Measurements from ENCODE around the gene TEX13C.
A peak's percentile ranks its signal among the peaks of the same experiment; 100 is the strongest.
"Not testable (repeated sequence)": the region's sequence is repeated elsewhere in the genome, so short reads cannot be mapped to it uniquely, and the experiment has no call there.

TEX13C gene

DNA sequence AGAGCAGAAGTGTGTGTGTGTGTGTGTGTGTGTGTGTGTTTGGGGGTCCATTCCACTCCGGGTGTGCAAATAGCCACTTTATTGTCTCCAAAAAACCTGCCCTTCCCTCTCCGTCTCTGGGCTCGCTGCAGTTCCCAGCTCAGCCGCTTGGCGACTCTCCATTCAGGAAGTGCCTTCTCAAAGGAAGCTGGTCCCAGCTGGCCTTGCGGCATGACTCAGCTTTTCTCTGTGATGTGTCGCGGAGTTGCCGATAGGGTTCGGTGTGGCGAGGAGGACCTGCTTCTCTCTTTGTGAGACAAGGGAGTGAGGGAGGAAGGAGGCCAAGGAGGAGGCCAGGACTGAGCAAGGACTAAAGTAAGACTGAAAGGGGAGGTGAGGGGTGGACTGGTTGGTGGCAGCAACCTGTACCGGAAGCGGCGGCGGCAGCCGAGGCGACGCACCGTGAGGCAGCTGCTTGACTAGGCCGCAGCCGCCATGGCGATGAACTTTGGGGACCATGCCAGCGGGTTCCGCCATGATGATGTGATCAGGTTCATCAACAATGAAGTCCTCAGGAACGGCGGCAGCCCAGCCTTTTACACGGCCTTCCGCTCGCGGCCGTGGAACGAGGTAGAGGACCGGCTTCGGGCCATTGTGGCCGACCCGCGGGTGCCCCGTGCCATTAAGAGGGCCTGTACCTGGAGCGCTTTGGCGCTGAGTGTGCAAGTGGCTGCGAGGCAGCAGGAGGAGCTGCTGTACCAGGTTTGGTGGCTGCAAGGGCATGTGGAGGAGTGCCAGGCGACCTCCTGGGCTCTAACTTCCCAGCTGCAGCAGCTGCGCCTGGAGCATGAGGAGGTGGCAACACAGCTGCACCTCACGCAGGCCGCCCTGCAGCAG, at the start of gene TEX13C:
Gene TEX13C, plus strand, starts transcription at position 226 of the 876 bp plus-strand sequence. Its CDS starts 249 bp downstream, at position 475.
- no peak for ATAC-seq
- Mint-ChIP-seq H3K9me3 (no peaks in the 10 kb centered on the region), H3K4me1 (no peaks in the 10 kb centered on the region), H3K4me3 (no peak within 1 kb of the TSS), H3K36me3 (no peaks in the 10 kb centered on the region), H3K27ac (no peak within 1 kb of the TSS)
- DNase-seq (ENCODE audit: low spot score in 2 of 2): no peak

DNA sequence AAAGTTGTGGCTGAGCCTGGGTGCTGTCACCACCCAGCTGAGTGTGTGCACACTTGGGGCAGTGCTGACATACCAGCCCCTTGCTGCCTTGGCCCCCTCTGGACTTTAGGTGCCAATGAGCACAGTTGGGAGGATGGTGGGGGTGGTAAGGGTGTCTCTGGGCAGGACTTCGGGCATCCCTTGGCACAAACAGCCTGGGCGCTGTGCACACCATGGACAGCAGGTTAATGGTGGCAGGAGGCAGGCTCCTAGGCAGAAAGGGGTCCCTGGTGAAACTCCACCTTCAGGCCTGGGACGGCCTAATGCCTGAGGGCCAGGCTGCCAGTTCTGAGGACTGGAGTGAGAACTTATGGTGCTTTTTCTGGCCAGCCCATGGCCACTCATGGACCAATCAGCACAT, 32.4 kb upstream of the TEX13C start:
- no peaks in the 10 kb centered on the region for H3K9me3 Mint-ChIP-seq
- H3K36me3 Mint-ChIP-seq: no peaks in the 10 kb centered on the region
- ATAC-seq (no peak), DNase-seq (ENCODE audit: low spot score in 2 of 2) (no peak)
- no peak overlapping the region for H3K4me3 Mint-ChIP-seq
- no peaks in the 10 kb centered on the region for H3K4me1 Mint-ChIP-seq
- no peak overlapping the region for H3K27ac Mint-ChIP-seq

DNA sequence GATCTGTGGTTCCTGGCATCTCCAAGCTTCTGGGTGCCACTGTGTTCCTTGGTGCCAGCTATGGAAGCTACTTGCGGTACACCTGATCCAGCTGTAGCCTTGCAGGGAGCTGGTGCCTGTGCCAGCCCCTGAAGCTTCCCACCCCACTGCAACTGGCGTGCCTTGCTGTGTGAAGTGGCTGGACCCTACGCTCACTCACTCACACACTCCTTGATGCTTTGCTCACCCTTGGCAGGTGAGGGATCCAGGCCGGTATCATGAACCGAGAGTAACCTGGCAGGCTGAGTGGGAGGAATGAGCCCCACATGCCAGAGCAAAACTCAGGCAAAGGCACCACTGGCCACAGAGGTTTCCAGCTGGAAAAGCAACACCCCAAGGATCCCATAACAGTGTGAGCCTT, 31.3 kb upstream of the TEX13C start:
- Mint-ChIP-seq H3K4me1 (peaks cover under 1% of the 10 kb centered on the region), H3K36me3 (no peaks in the 10 kb centered on the region), H3K4me3 (no peak overlapping the region), H3K9me3 (no peaks in the 10 kb centered on the region), H3K27ac (no peak overlapping the region)
- ATAC-seq: no peak
- DNase-seq (ENCODE audit: low spot score in 2 of 2): no peak

GRCh38 chrX:125289209-125289608, 30.5 kb upstream of the TEX13C start:
- no peak overlapping the region for H3K27ac Mint-ChIP-seq
- no peak for ATAC-seq
- DNase-seq (ENCODE audit: low spot score in 2 of 2): no peak
- H3K4me1 Mint-ChIP-seq: peaks cover 10% of the 10 kb centered on the region
- H3K36me3 Mint-ChIP-seq: no peaks in the 10 kb centered on the region
- H3K9me3 Mint-ChIP-seq: no peaks in the 10 kb centered on the region
- no peak overlapping the region for H3K4me3 Mint-ChIP-seq

- no peak overlapping the region for H3K4me3 Mint-ChIP-seq
- H3K4me1 Mint-ChIP-seq: peaks cover 15% of the 10 kb centered on the region
- peaks cover 4% of the 10 kb centered on the region for H3K36me3 Mint-ChIP-seq
- no peak for ATAC-seq
- no peak for DNase-seq (ENCODE audit: low spot score in 2 of 2)
- H3K9me3 Mint-ChIP-seq: no peaks in the 10 kb centered on the region
- H3K27ac Mint-ChIP-seq: no peak overlapping the region
These were observed 29.8 kb upstream of the TEX13C start for GRCh38 chrX:125289920-125290319.

- ATAC-seq (no peak), DNase-seq (ENCODE audit: low spot score in 2 of 2) (no peak)
- Mint-ChIP-seq H3K4me1 (peaks cover 19% of the 10 kb centered on the region), H3K4me3 (no peak overlapping the region), H3K9me3 (no peaks in the 10 kb centered on the region), H3K27ac (no peak overlapping the region), H3K36me3 (peaks cover 8% of the 10 kb centered on the region)
These were observed 28.5 kb upstream of the TEX13C start for GRCh38 chrX:125291124-125291523.

- DNase-seq (ENCODE audit: low spot score in 2 of 2) (no peak), ATAC-seq (peak; percentile 90)
- peaks cover 19% of the 10 kb centered on the region for H3K4me1 Mint-ChIP-seq
- H3K4me3 Mint-ChIP-seq: peak overlapping the region; percentile 42
- peak overlapping the region; percentile 83 for H3K27ac Mint-ChIP-seq
- H3K36me3 Mint-ChIP-seq: peaks cover 8% of the 10 kb centered on the region
- no peaks in the 10 kb centered on the region for H3K9me3 Mint-ChIP-seq
These were observed 25.6 kb upstream of the TEX13C start for GRCh38 chrX:125293850-125294780.

GRCh38 chrX:125295337-125295736, 24.3 kb upstream of the TEX13C start:
- H3K9me3 Mint-ChIP-seq: no peaks in the 10 kb centered on the region
- H3K27ac Mint-ChIP-seq: peak overlapping the region; percentile 83
- H3K36me3 Mint-ChIP-seq: peaks cover 8% of the 10 kb centered on the region
- DNase-seq (ENCODE audit: low spot score in 2 of 2): no peak
- ATAC-seq: peak; percentile 87
- peak overlapping the region; percentile 42 for H3K4me3 Mint-ChIP-seq
- H3K4me1 Mint-ChIP-seq: peaks cover 19% of the 10 kb centered on the region

DNA sequence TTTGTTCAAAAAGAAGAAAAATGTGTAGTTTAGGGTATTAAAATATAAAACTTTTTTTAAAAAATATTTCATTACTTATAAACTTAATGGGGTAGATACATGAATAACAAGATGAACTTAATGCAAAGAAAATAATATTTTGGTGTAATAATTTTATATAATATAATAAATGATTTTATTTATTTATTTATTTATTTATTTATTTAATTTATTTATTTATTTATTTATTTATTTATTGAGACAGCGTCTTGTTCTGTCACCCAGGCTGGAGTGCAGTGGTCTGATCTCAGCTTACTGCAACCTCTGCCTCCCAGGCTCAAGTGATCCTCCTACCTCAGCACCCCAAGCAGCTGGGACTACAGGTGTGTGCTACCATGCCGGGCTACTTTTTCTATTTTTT, 20.8 kb upstream of the TEX13C start:
- DNase-seq (ENCODE audit: low spot score in 2 of 2) (no peak), ATAC-seq (no peak)
- Mint-ChIP-seq H3K4me3 (no peak overlapping the region), H3K27ac (no peak overlapping the region), H3K36me3 (peaks cover 8% of the 10 kb centered on the region), H3K9me3 (no peaks in the 10 kb centered on the region), H3K4me1 (peaks cover 12% of the 10 kb centered on the region)

DNA sequence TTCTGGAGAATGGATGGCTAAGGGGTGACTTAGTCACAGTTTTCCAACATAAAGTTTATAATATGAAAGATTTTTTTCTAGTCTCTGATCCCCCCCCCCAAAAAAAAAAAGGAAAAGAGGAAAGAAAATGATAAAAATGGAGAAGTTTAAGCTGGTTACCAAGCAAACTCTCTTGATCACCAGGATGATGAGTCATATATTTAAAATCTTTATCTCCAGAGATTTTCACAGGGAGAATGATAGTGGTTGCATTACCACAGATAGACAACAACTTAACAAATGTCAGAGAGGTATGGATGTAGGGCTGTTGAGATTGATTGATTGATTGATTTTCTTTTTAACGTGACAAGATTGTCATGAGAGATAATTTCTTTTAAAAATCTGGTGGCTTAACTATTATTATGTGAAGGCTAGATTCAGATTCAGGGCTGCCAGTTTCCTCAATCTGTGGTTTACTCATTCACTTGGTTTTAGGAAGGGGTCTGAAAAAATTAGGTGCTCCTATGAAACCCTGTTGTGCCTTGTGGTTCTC, 13.3 kb upstream of the TEX13C start:
- H3K4me3 Mint-ChIP-seq: no peak overlapping the region
- no peaks in the 10 kb centered on the region for H3K4me1 Mint-ChIP-seq
- no peaks in the 10 kb centered on the region for H3K9me3 Mint-ChIP-seq
- H3K27ac Mint-ChIP-seq: no peak overlapping the region
- no peak for DNase-seq (ENCODE audit: low spot score in 2 of 2)
- no peaks in the 10 kb centered on the region for H3K36me3 Mint-ChIP-seq
- no peak for ATAC-seq

GRCh38 chrX:125308653-125309052, 11.0 kb upstream of the TEX13C start:
- no peak for DNase-seq (ENCODE audit: low spot score in 2 of 2)
- ATAC-seq: peak; percentile 54
- Mint-ChIP-seq H3K4me1 (no peaks in the 10 kb centered on the region), H3K9me3 (no peaks in the 10 kb centered on the region), H3K36me3 (no peaks in the 10 kb centered on the region), H3K27ac (no peak overlapping the region), H3K4me3 (no peak overlapping the region)

DNA sequence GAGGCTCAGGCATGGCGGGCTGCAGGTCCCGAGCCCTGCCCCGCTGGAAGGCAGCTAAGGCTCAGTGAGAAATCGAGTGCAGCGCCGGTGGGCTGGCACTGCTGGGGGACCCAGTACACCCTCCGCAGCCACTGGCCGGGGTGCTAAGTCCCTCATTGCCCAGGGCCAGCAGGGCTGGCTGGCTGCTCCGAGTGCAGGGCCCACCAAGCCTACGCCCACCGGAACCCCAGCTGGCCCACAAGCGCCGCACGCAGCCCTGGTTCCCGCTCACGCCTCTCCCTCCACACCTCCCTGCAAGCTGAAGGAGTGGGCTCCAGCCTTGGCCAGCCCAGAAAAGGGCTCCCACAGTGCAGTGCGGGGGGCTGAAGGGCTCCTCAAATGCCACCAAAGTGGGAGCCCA, 505 bp upstream of the TEX13C start:
- H3K4me3 Mint-ChIP-seq; H3K9me3 Mint-ChIP-seq; H3K27ac Mint-ChIP-seq; H3K4me1 Mint-ChIP-seq; H3K36me3 Mint-ChIP-seq; ATAC-seq; DNase-seq (ENCODE audit: low spot score in 2 of 2): not testable (repeated sequence)

GRCh38 chrX:125322431-125322830, 2.8 kb downstream of the TEX13C start:
- Mint-ChIP-seq H3K27ac (no peak overlapping the region), H3K4me1 (no peaks in the 10 kb centered on the region), H3K9me3 (no peaks in the 10 kb centered on the region), H3K4me3 (no peak overlapping the region), H3K36me3 (no peaks in the 10 kb centered on the region)
- ATAC-seq: no peak
- no peak for DNase-seq (ENCODE audit: low spot score in 2 of 2)

- Mint-ChIP-seq H3K27ac (no peak overlapping the region), H3K4me1 (no peaks in the 10 kb centered on the region), H3K4me3 (no peak overlapping the region), H3K36me3 (no peaks in the 10 kb centered on the region), H3K9me3 (no peaks in the 10 kb centered on the region)
- DNase-seq (ENCODE audit: low spot score in 2 of 2): no peak
- no peak for ATAC-seq
These were observed 6.9 kb downstream of the TEX13C start for GRCh38 chrX:125326599-125326998.

DNA sequence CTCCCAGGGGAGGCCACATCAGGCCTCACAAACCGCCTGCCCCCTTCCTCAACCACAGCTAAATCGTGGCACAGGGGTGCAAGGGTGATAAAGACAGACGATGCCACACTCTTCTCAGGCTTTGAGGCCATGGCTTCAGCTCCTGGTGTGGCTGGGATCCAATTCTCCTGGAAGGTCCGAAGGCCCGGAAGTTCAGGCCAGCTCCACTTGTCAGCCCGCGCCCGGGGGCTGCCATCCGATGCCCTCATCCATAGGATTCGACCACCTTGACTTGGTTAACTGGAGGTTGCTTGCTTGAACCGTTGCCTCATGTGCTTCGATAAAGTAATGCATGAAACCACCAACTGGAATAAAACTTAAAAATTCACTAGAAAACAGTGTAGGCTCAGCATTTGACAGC, 8.2 kb downstream of the TEX13C start:
- no peaks in the 10 kb centered on the region for H3K4me1 Mint-ChIP-seq
- H3K9me3 Mint-ChIP-seq: no peaks in the 10 kb centered on the region
- DNase-seq (ENCODE audit: low spot score in 2 of 2): no peak
- ATAC-seq: no peak
- no peak overlapping the region for H3K4me3 Mint-ChIP-seq
- no peaks in the 10 kb centered on the region for H3K36me3 Mint-ChIP-seq
- H3K27ac Mint-ChIP-seq: no peak overlapping the region
